ENCODE data around the gene TMUB2.
"Not testable (repeated sequence)": the region's sequence is repeated elsewhere in the genome, so short reads cannot be mapped to it uniquely, and the experiment has no call there.

TMUB2 gene

GRCh38 chr17:44230140-44230539 lies 43.4 kb downstream of the TMUB2 start:
- no peak overlapping the region for H3K9ac ChIP-seq (ENCODE audit: low read depth, low read length)
- H3K27ac ChIP-seq (ENCODE audit: low read length), result no peak overlapping the region
- no peaks in the 10 kb centered on the region for H3K9me3 ChIP-seq (ENCODE audit: insufficient read depth, low read depth, low read length)
- H3K27me3 ChIP-seq (ENCODE audit: insufficient read depth, low read length), result no peaks in the 10 kb centered on the region
- H3K4me1 ChIP-seq (ENCODE audit: insufficient read depth, low read length), result no peaks in the 10 kb centered on the region
- no peak overlapping the region for H3K4me3 ChIP-seq (ENCODE audit: low read length)
- no peaks in the 10 kb centered on the region for H3K36me3 ChIP-seq (ENCODE audit: insufficient read depth, low read depth, low read length)

- H3K9ac ChIP-seq (ENCODE audit: low read depth, low read length), result no peak overlapping the region
- H3K27me3 ChIP-seq (ENCODE audit: insufficient read depth, low read length), result no peaks in the 10 kb centered on the region
- no peaks in the 10 kb centered on the region for H3K4me1 ChIP-seq (ENCODE audit: insufficient read depth, low read length)
- no peak overlapping the region for H3K4me3 ChIP-seq (ENCODE audit: low read length)
- no peak overlapping the region for H3K27ac ChIP-seq (ENCODE audit: low read length)
- H3K36me3 ChIP-seq (ENCODE audit: insufficient read depth, low read depth, low read length), result no peaks in the 10 kb centered on the region
- no peaks in the 10 kb centered on the region for H3K9me3 ChIP-seq (ENCODE audit: insufficient read depth, low read depth, low read length)
Observed at GRCh38 chr17:44232061-44232460, 45.3 kb downstream of the TMUB2 start.

GRCh38 chr17:44233582-44233981 lies 46.8 kb downstream of the TMUB2 start:
- no peaks in the 10 kb centered on the region for H3K27me3 ChIP-seq (ENCODE audit: insufficient read depth, low read length)
- H3K27ac ChIP-seq (ENCODE audit: low read length), result no peak overlapping the region
- no peaks in the 10 kb centered on the region for H3K36me3 ChIP-seq (ENCODE audit: insufficient read depth, low read depth, low read length)
- no peak overlapping the region for H3K4me3 ChIP-seq (ENCODE audit: low read length)
- H3K9me3 ChIP-seq (ENCODE audit: insufficient read depth, low read depth, low read length), result no peaks in the 10 kb centered on the region
- H3K9ac ChIP-seq (ENCODE audit: low read depth, low read length), result no peak overlapping the region
- H3K4me1 ChIP-seq (ENCODE audit: insufficient read depth, low read length), result no peaks in the 10 kb centered on the region

- no peak overlapping the region for H3K27ac ChIP-seq (ENCODE audit: low read length)
- no peaks in the 10 kb centered on the region for H3K27me3 ChIP-seq (ENCODE audit: insufficient read depth, low read length)
- H3K9ac ChIP-seq (ENCODE audit: low read depth, low read length), result no peak overlapping the region
- H3K4me3 ChIP-seq (ENCODE audit: low read length), result no peak overlapping the region
- no peaks in the 10 kb centered on the region for H3K36me3 ChIP-seq (ENCODE audit: insufficient read depth, low read depth, low read length)
- H3K4me1 ChIP-seq (ENCODE audit: insufficient read depth, low read length), result no peaks in the 10 kb centered on the region
- H3K9me3 ChIP-seq (ENCODE audit: insufficient read depth, low read depth, low read length), result no peaks in the 10 kb centered on the region
Observed at GRCh38 chr17:44235583-44235936, 48.8 kb downstream of the TMUB2 start.

GRCh38 chr17:44236444-44236991 lies 49.7 kb downstream of the TMUB2 start:
- Histone ChIP-seq H3K27me3 (ENCODE audit: insufficient read depth, low read length) (no peaks in the 10 kb centered on the region), H3K36me3 (ENCODE audit: insufficient read depth, low read depth, low read length) (no peaks in the 10 kb centered on the region), H3K4me3 (ENCODE audit: low read length) (no peak overlapping the region), H3K9me3 (ENCODE audit: insufficient read depth, low read depth, low read length) (no peaks in the 10 kb centered on the region), H3K27ac (ENCODE audit: low read length) (no peak overlapping the region), H3K4me1 (ENCODE audit: insufficient read depth, low read length) (no peaks in the 10 kb centered on the region), H3K9ac (ENCODE audit: low read depth, low read length) (no peak overlapping the region)

GRCh38 chr17:44237886-44238285 lies 51.1 kb downstream of the TMUB2 start:
- not testable (repeated sequence) for H3K27ac ChIP-seq (ENCODE audit: low read length); H3K36me3 ChIP-seq (ENCODE audit: insufficient read depth, low read depth, low read length); H3K27me3 ChIP-seq (ENCODE audit: insufficient read depth, low read length); H3K9ac ChIP-seq (ENCODE audit: low read depth, low read length); H3K4me3 ChIP-seq (ENCODE audit: low read length); H3K9me3 ChIP-seq (ENCODE audit: insufficient read depth, low read depth, low read length); H3K4me1 ChIP-seq (ENCODE audit: insufficient read depth, low read length)

GRCh38 chr17:44241106-44241624 lies 54.4 kb downstream of the TMUB2 start:
- H3K36me3 ChIP-seq (ENCODE audit: insufficient read depth, low read depth, low read length), result no peaks in the 10 kb centered on the region
- H3K9me3 ChIP-seq (ENCODE audit: insufficient read depth, low read depth, low read length), result no peaks in the 10 kb centered on the region
- H3K27me3 ChIP-seq (ENCODE audit: insufficient read depth, low read length), result no peaks in the 10 kb centered on the region
- no peak overlapping the region for H3K27ac ChIP-seq (ENCODE audit: low read length)
- no peak overlapping the region for H3K9ac ChIP-seq (ENCODE audit: low read depth, low read length)
- no peaks in the 10 kb centered on the region; the same call in 1 of the 2 replicates for H3K4me1 ChIP-seq (ENCODE audit: insufficient read depth, low read length)
- H3K4me3 ChIP-seq (ENCODE audit: low read length), result no peak overlapping the region

Measured in iPS-20b (cell line).